GM21367 (cell line): Measurements from ENCODE around the gene SUFU.
"Not testable (repeated sequence)": the region's sequence is repeated elsewhere in the genome, so short reads cannot be mapped to it uniquely, and the experiment has no call there.

Source experiments
- ATAC-seq: cut with Tn5 transposase; IDR thresholded peaks from one replicate; pipeline ENCODE4 v1.9.1; 2021; ENCODE audit not compliant: unreplicated experiment

Gene SUFU

DNA sequence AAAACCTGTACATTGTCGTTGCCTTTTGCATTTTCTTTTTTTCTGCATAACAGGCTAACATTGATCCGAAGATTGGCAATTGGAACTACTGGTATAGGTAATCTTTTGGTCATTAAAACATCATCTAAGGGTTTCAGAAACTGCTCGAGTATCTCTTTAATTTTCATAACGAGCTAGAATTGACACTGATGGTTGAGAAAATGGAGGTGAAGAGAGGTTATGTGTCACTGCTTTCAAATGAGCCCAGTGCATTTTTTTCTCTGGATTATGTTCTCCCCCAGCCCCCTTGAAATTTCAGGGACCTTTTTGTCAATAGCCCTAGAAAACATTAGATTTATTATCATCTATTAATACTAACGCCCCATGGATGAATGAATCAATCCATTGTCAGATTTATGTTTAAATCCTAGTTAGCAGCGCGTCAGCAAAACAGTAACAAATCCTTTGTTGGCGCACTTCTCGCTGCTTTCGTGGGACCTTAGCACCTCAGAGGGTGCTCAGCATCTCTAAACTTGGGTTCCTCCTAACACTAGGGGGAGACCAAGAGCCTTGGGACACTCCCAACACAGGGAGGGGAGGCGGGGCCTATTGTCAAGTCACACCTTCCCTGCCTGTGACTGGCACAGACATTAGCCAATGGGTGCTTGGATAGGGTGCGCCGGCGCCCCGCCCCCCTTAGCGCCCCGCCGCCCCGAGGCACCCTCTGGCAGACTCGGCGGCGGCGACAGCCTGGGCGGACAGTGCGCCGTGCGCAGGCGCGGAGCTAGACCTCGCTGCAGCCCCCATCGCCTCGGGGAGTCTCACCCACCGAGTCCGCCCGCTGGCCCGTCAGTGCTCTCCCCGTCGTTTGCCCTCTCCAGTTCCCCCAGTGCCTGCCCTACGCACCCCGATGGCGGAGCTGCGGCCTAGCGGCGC, at the start of gene SUFU:
TSS of gene SUFU (plus strand) at position 709 of the 915 bp plus-strand sequence. CDS start at position 890, 181 bp downstream.
- ATAC-seq: peak; percentile 47

DNA sequence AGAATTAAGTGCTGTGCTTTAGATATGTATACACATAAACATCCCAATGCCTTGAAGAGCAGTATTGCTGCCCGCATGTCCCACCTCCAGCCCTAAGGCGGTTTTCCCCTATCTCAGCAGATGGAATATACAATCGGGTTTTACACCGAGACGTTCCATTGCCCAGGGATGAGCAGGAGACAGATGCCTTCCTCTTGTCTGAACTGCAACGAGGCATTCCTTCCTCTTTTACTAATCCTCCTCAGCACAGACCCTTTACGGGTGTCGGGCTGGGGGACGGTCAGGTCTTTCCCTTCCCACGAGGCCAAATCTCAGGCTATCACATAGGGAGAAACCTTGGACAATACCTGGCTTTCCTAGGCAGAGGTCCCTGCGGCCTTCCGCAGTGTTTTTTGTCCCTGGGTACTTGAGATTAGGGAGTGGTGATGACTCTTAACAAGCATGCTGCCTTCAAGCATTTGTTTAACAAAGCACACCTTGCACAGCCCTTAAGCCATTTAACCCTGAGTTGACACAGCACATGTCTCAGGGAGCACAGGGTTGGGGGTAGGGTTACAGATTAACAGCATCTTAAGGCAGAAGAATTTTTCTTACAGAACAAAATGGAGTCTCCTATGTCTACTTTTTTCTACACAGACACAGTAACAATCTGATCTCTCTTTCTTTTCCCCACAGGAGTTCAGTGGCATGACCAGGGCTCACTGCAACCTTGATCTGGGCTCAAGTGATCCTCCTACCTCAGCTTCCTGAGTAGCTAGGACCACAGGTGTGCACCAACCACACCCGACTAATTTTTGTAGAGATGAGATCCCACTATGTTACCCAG, 48.9 kb upstream of the SUFU start:
- not testable (repeated sequence) for ATAC-seq

DNA sequence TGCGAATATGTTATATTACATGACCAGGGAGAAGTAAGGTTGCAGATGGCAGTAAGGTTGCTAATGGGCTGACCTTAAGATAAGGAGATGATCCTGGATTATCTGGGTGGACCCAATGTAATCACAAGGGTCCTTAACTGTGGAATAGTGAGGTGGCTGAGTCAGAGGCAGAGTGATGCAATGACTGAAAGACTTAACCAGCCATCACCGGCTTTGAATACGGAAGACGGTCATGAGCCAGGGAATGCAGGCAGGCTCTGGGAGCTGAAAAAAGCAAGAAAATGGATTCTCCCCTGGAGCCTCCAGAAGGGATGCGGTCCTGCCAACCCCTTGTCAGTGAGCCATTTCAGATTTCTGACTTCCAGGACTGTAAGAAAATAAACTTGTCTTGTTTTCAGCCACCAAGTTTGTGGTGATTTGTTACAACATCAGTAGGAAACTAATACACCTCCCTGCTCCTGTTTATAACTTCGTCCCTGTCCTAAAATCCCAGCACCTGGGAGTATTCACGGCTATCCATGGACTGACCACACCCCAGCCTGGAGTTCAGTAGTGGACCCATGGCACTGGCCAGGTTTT, 47.8 kb upstream of the SUFU start:
- ATAC-seq: no peak

DNA sequence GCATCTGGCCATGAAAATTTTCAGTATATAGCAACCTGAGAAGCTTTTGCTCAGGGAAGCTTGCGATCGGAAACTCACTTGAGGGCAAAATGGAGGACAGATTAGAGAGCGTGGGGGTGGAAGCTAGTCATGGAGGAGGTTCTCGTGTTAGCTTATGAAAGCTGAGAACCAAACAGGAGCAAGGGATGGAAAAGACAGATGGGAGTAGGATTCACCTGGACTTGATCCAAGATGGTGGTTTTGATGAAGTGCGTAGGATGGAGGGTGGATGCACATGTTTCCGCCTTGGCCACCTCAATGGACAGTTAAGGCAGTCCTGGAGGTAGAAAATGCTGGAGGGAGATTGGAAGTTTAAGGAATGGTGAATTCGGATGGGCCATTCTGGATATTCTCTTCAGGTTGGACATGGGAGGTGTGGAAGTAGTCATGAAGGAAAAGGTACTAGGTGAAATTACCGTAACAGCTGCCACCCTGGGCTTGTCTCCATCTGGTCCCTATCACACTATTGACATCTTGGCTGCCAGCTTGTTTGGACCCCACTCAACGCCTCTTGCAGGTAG, 46.1 kb upstream of the SUFU start:
- no peak for ATAC-seq

DNA sequence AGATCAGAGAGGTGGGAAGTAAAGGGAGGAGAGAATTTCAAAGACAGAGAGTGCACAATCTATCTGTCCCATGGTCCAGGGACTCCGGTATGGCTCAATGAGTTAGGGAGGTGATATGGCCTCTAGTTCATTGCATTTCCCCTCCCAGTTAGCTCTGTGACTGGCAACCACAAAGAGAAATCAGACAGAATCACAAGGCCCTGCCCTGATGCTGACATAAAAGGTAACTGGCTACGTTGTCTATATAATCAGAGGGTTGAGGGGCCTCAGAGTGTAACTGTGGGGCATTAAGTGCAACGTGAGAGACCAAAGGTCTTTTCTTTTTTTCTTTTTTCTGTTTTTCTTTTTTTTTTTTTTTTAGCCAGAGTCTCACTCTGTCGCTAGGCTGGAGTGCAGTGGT, 45.1 kb upstream of the SUFU start:
- ATAC-seq: no peak

DNA sequence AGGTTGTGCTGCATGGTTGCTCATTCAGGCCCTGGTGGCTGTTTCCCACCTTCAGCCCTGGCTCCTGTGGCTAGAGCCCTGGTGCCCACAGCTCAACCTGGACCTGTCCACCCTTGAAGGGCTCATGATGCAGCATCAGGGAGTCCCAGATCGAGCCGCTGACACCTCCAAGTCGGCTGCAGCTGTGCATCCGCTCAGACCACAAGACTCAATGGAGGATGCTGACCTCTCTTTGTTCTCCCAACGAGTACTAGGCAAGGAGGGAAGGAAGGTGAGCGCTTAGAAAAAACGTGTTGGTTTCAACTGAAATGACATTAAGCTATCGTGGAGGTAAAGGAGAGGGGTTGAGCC, 43.0 kb upstream of the SUFU start:
- peak; percentile 6 for ATAC-seq

DNA sequence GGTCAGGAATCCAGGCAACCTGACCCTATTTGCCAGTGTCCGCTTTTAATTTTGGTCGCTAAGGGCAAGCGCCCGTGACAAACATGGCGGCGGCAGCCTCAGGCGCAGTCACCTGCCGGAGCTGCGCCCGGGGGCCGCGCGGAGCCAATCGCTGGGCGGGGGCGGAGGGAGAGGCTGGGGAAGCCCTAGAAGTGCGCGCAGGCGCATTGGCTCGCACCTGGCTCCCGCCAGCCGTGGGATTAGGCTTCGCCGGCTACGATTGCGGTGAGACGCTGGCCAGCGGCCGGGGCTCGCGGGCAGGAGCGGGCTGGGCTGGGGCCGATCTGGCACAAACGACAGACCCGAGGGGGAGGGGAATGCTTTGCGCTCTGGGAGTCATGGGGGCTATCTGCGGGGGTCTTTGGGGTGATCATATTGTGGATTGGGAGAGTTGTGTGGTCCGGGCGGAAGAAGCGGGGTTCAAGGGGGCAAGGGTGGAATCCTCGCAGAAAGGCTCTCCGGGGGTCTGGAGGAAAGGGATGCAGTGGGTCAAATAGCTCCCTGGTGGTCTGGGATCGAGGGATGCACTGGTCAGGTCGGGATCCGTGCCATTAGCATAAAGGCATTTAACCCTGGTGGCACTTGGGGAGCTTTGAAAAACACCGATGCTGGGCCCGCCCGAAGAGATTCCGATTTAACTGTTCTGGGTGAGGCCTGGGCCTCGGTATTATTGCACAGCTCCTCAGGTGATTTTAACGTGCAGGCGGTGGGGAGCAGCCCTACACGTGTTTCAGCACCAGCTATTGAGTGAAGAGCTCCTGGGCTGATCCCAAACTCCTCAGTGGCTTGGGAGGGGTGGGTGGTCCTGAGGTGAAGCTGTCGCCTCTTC, 42.4 kb upstream of the SUFU start:
- ATAC-seq: peak; percentile 80

DNA sequence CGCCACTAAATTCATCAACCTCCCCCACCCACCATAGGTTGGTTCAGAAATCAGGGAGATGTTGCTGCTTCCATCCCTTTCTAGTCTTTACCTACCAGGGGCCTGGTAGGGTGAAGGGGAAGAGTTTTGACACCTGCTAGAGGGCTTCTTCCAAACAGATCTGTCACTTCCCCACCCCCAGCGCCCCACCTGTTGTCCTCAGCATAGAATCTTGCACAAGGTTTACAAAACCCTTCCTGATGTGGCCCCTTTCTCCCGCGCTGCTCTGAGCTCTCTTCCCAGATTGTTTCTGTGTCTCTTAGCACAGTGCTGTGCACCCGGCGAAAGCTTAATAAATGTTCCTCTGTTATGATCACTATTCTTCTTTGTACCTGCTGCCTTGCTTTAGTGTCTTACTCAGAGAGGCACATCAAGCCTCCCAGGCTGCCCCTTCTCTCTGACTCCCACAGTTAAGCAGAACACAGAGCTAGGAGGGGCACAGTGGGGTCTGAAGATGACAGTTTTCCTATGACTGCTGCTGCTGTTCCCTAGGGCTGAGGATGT, 41.2 kb upstream of the SUFU start:
- no peak for ATAC-seq

DNA sequence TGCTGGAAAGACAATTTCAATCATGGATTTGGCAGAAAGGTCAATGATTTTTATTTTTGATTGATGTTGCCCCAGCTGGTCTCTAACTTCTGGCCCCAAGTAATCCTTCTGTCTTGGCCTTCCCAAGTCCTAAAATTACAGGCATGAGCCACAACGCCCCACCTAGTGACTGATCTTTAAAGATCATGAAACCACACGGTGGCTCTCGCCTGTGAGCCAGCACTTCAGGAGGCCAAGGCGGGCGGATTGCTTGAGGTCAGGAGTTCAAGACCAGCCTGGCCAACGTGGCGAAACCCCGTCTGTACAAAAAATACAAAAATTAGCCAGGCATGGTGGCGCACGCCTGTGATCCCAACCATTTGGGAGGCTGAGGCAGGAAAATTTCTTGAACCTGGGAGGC, 39.8 kb upstream of the SUFU start:
- no peak for ATAC-seq

DNA sequence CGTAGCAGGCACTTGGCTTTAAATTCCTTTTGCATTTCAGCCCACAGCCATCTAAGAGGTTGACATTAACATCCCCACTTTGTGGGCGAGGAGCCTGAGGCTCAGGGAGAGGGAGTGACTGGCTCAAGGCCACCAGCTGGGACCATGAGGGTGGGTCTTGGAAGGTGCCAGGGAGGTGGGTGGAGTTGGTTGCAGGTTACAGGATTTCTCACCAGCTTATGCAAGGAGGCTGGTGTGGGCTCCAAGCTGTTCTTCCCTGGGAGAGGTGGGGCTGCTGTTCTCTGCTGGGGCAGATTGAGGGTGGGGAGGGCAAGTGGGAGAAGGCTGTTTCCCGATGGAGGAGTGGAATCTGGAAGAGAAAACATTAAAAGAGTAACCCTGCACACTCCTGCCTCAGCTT, 38.3 kb upstream of the SUFU start:
- no peak for ATAC-seq

DNA sequence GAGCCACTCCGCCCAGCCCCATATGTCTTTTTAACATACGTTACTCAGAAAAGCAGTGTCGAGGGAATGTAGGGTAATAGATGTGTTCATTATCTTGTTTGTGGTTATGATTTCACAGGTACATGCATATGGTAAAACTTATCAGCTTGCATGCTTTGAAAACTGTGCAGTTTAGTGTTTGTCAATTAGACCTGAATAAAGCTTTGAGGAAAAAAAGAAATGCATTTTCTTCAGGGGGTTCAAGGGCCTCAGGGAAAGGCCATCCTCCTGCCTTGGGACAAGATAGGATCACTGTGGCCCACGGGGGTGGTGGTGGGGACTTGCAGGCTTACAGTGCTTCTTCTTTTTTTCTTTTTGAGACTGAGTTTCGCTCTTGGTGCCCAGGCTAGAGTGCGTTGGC, 36.5 kb upstream of the SUFU start:
- ATAC-seq: no peak

DNA sequence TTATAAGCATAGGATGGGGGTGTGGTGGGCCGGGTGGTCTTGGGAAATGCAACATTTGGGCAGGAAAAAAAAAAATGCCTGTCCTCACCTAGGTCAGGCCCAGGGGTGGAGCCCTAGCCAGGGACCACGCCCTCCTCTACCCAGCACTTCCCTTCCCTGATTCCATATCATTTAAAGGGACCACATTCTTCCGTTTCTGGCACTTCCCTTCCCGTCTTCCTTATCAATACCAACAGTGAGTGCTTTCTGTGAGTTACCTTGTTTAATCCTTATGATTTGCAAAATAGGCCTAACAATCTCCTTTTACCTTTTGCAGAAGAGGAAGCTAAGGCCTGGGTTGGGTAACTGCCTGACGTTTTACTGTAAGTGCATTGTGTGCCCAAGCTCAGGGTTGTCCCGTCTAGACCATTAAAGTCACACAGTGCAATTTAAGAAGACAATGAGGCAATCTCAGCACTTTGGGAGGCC, 35.8 kb upstream of the SUFU start:
- no peak for ATAC-seq

DNA sequence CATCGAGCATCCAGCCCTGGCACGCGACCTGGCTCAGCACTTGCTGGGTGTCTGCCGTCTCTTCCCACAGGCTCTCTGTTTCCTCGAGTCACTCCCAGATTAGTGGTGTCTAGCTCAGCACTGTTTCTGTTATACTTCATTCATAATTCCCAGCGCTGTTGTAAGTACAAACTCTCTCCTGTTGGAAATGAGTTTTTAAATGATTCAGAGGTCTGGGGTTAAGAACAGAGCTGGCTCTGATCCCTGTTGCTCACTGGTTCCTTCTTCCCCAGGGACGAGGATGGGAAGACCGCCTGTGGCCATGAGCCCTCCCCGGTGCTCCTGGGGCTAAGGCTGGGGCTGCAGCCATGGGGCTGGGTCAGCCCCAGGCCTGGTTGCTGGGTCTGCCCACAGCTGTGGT, 35.1 kb upstream of the SUFU start:
- ATAC-seq: no peak

DNA sequence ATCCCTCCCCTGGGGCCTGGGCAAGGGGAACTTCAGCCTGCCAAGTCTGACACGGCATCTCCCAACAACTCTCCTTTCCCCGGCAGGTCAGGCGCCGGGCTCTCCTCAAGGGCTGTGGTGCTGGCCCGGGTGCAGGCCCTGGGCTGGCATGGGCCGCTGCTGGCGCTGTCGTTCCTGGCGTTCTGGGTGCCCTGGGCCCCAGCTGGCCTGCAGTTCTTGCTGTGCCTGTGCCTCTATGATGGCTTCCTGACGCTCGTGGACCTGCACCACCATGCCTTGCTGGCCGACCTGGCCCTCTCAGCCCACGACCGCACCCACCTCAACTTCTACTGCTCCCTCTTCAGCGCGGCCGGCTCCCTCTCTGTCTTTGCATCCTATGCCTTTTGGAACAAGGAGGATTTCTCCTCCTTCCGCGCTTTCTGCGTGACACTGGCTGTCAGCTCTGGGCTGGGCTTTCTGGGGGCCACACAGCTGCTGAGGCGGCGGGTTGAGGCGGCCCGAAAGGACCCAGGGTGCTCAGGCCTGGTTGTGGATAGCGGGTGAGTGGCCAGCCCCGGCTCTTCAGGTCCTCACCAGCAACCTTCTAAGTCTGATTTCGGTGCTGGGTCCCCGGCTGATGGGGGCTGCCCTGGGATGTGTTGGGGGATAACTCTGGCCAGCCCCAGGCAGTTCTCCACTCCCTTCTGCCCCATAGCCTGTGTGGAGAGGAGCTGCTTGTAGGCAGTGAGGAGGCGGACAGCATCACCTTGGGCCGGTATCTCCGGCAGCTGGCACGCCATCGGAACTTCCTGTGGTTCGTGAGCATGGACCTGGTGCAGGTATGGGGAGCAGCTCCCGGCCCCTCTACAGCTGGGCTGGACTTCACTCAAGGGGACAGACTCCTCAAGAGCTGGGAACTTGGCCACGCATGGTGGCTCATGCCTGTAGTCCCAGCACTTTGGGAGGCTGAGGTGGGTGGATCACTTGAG, 32.9 kb upstream of the SUFU start:
- no peak for ATAC-seq

DNA sequence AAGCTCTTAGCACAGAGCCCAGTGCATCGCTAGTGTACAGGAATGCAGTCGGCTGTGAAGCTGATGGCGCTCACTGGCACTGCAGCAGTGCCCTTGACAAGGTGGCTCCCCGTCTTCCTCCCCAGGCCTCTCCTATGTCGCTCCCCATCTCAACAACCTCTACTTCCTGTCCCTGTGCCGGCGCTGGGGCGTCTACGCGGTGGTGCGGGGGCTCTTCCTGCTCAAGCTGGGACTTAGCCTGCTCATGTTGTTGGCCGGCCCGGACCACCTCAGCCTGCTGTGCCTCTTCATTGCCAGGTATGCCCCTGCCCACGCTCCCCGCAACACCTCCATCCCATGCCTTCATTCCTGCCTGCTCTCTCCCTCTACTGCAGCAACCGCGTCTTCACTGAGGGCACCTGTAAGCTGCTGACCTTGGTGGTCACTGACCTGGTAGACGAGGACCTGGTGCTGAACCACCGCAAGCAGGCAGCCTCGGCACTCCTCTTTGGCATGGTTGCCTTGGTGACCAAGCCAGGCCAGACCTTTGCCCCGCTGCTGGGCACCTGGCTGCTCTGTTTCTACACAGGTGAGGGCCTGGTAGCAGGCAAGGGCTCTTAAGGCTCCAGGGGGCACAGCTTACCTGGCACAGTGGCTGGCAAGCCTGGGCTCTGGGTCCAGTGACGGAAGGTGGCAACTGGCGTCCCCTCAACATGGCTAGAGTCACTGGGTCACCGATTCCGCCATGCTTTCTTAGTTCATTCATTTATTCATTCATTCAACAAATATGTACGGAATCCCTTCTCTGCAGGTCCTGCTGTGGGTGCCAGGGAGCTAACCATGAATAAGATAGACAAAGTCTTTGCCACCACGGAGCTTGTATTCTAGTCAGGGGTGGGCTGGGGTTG, 30.1 kb upstream of the SUFU start:
- no peak for ATAC-seq

DNA sequence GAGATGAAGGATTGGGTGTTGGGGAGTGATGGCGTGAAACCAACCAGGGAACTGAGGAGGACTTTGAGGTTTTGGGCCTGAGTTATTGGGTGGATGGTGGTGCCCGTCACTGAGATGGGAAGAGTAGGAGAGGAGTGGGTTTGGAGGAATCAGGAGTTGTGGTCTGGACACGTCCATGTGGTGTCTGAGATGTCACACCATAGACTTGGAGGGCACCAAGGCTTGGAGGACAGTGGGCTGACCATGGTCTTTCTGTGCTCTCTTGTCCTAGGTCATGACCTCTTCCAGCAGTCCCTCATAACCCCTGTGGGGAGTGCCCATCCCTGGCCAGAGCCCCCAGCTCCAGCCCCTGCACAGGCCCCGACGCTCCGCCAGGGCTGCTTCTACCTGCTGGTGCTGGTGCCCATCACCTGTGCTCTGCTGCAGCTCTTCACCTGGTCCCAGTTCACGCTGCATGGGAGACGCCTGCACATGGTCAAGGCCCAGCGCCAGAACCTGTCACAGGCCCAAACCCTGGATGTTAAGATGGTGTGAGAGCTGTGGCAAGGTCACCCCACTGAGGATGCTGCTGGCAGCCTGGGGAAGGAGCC, 28.2 kb upstream of the SUFU start:
- no peak for ATAC-seq

DNA sequence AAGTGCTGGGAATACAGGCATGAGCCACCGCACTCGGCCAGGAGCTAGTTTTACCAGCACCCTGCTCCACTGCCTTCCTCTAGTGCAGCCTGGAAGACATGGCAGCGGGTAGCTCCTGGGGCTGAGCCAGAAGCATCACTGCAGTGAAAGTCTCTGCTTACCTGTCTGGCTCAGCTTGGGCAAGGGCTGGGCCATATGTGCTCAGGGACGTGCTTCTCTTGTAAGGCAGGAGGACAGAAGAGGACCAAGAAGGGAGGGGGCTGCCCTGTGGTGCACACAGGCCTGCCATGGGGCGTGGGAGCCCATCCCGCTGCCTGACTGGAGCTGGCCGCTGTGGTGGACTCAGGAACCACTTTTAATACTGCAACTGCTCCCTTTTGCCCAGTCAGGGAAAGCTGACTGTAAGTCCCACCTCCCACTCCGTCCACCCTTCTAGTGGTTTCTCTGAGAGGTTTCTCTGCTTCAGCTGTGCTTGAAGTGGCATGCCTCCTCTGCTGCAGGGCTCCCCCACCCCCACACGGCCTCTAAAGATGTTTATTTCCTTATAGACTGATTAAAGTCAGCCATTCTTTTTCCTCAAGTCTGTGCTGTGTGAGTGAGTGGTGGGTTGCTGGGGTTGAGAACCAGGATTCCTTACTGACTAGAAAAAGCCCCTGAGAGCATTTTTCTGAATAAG, 27.2 kb upstream of the SUFU start:
- ATAC-seq: no peak
